Measurements from ENCODE around the gene DCP1B. TPM values are rescaled to one million over a fixed set of nuclear protein-coding genes. Genes with fewer than 3 reads are reported as not detected.

Gene DCP1B
- total RNA-seq, 2 experiments from 2014 or later, result 20.7 to 21.4 TPM

DNA sequence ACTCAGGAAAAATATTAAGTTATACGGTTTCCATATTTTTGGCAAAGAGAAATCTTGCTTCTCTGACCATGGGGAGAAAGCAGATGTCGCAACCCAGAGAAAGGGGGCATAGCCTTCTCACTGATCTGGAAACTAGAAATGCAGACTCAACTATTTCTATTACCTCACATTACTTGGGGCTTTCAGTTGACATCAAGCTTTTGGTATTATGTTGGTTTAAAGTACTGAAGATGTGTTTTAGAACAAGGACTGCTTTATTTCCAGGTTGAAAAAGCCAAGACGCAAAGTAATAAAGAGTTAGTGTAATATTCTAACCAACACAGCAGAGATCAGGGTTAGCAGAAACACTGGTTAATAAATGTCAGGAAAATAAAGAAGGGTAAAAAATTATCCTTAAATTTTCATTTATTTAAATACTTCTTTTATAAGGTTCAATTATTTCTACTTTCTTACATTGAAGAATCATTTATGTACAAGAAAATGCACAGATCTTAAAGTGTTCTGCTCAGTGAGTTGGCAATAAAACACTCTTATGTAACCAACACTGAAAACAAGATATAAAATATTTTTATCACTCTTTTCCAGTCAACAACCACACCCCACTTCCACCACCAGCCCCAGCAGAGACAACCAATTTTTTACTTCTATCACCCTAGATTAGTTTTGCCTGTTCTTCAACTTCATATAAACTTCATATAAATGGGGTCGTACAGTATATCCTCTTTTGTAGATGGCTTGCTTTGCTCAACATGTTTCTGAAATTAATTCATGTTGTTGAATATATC lies 26.0 kb downstream of the DCP1B start:
- Mint-ChIP-seq H3K27ac (no peak overlapping the region), H3K4me3 (no peak overlapping the region), H3K36me3 (peaks cover 1% of the 10 kb centered on the region), H3K9me3 (no peaks in the 10 kb centered on the region), H3K4me1 (no peaks in the 10 kb centered on the region), H3K27me3 (no peaks in the 10 kb centered on the region)
- no peak for DNase-seq
- POLR2A ChIA-PET, result no interaction called here
- ATAC-seq (ENCODE audit: low read depth), result no peak

DNA sequence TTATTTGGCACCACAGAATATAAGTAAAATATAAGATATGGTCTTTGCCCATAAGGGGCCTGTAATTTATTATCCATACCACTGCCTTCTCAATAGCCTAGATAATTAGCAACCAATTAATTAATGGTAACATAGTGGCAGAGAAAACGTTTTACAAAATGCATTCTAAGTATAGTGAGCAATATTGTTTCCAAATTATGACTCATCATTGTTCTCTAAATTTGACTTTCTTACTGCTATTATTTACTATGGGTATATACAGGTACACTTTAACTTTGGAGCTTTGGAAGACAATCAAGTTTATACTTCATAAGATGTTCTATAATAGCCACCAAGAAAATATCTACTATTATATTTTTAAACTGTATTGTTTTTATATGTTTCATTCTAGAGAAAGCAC lies 26.7 kb downstream of the DCP1B start:
- DNase-seq (no peak), ATAC-seq (ENCODE audit: low read depth) (no peak)
- Mint-ChIP-seq H3K27ac (no peak overlapping the region), H3K27me3 (no peaks in the 10 kb centered on the region), H3K36me3 (peaks cover 1% of the 10 kb centered on the region), H3K4me3 (no peak overlapping the region), H3K4me1 (no peaks in the 10 kb centered on the region), H3K9me3 (no peaks in the 10 kb centered on the region)
- POLR2A ChIA-PET, result no interaction called here

DNA sequence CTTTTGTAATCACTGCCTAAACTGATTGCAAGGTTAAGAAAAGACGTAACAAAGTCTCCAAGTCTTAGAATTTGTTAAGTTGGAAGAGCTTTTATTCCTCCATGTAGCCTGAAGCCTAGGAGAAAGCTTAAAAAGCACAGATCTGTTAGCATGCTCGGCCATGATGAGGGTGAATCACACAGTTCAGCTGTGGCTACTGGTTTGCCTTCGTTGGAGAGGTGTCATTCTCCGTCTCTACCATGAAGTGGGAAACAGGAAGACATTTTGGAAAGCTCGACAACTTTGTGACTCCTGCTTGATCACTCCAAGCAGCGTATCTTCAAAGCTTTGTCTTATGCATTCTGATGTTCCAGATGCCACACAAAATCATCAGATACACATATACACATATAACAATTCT lies 27.1 kb downstream of the DCP1B start:
- ATAC-seq (ENCODE audit: low read depth) (no peak), DNase-seq (no peak)
- H3K4me3 Mint-ChIP-seq, result no peak overlapping the region
- no peaks in the 10 kb centered on the region for H3K27me3 Mint-ChIP-seq
- H3K4me1 Mint-ChIP-seq, result no peaks in the 10 kb centered on the region
- POLR2A ChIA-PET, result no interaction called here
- peaks cover 1% of the 10 kb centered on the region for H3K36me3 Mint-ChIP-seq
- H3K9me3 Mint-ChIP-seq, result no peaks in the 10 kb centered on the region
- no peak overlapping the region for H3K27ac Mint-ChIP-seq

DNA sequence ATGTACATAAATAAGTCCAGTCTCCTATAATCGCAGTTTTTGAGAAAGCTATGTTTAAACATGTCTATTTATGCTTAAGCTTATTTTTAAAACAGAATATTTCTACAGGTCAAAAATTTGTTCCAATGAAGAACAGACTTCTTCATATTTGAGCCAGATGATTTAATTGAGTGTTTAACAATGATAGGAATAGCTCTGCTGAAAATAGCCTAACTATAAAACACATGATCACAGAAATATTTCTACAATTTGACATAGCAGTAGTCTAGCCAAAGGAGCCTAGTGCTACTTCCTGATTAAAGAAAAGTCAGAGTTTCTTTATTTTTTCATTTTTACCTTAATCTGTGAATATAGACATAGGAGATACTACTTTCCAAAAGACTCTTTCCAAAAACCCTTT lies 29.4 kb downstream of the DCP1B start:
- Mint-ChIP-seq H3K9me3 (no peaks in the 10 kb centered on the region), H3K27me3 (no peaks in the 10 kb centered on the region), H3K27ac (no peak overlapping the region), H3K4me3 (no peak overlapping the region), H3K4me1 (no peaks in the 10 kb centered on the region), H3K36me3 (no peaks in the 10 kb centered on the region)
- POLR2A ChIA-PET, result no interaction called here
- DNase-seq (no peak), ATAC-seq (ENCODE audit: low read depth) (no peak)

DNA sequence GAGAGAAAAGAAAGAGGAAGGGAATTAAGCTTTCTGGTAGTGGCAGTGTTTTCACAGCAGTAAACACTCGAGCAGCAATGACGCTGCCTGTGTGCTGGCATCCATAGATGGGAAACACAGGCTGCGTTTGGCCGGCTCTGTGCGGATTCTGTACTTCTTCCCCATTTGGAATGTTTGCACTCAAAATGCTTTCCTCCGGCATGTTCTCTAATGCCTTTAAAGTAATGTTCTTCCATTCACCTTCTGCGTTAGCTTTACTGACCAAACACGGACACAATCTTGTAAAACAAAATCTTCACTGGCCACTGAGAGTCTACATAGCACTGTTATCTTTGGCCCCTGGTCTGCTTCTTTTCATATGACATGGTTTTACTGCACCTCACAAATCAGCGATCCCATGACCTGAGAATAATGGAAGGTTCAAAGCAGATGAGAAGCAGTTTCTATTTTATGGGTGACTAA lies 31.4 kb downstream of the DCP1B start:
- POLR2A ChIA-PET, result no interaction called here
- H3K9me3 Mint-ChIP-seq, result no peaks in the 10 kb centered on the region
- no peak overlapping the region for H3K4me3 Mint-ChIP-seq
- no peaks in the 10 kb centered on the region for H3K4me1 Mint-ChIP-seq
- DNase-seq, result no peak
- H3K36me3 Mint-ChIP-seq, result no peaks in the 10 kb centered on the region
- ATAC-seq (ENCODE audit: low read depth), result no peak
- H3K27me3 Mint-ChIP-seq, result no peaks in the 10 kb centered on the region
- no peak overlapping the region for H3K27ac Mint-ChIP-seq

DNA sequence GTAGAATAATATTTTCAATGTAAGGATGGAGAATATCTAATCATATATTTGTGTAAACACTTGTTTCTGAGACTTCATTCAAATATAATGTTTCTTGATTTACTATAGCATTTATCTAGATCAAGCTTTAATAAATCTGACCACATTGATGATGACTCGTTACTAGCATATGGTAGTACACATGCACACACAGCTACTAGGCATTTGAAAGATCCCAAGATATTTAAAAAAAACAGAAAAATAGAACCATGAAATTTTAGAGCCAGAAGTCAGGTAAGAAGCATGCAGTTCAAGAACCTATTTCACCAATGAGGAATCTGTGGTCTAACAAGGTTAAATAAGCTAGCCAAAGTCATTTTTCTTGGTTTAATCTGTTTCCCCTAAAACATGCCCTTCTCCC lies 32.0 kb downstream of the DCP1B start:
- Mint-ChIP-seq H3K4me1 (no peaks in the 10 kb centered on the region), H3K9me3 (no peaks in the 10 kb centered on the region), H3K36me3 (no peaks in the 10 kb centered on the region), H3K27ac (no peak overlapping the region), H3K4me3 (no peak overlapping the region), H3K27me3 (no peaks in the 10 kb centered on the region)
- no peak for ATAC-seq (ENCODE audit: low read depth)
- DNase-seq, result no peak
- POLR2A ChIA-PET, result no interaction called here

DNA sequence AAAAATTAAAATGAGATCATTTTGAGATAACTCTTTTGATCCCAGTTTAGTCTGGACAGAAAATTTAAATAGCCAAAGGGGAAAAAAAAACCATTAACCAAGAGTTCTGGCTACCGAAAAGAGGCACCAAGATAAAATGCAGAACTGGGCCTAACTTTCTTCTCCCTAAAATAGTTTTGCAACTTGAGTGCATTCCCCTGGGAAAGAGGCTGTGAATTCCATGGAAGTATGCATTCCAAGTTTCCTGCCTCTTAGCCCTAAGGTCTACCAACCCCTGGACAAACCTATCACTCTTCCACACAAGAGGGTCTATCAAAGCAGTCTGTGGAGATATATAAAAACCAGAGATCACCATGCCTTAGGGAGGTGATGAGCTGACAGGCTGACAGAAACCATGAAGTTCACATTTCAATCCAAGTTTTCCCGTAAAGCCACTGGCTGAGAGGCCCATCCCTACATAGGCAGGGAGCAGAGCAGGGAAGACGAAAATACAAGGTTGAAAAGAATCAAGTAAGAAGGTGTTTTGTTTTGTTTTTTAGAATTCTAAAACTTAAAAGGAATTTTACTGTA lies 33.8 kb downstream of the DCP1B start:
- Mint-ChIP-seq H3K36me3 (peaks cover 2% of the 10 kb centered on the region), H3K4me3 (no peak overlapping the region), H3K9me3 (no peaks in the 10 kb centered on the region), H3K27ac (no peak overlapping the region), H3K4me1 (no peaks in the 10 kb centered on the region), H3K27me3 (no peaks in the 10 kb centered on the region)
- ATAC-seq (ENCODE audit: low read depth) (no peak), DNase-seq (no peak)
- POLR2A ChIA-PET, result no interaction called here

DNA sequence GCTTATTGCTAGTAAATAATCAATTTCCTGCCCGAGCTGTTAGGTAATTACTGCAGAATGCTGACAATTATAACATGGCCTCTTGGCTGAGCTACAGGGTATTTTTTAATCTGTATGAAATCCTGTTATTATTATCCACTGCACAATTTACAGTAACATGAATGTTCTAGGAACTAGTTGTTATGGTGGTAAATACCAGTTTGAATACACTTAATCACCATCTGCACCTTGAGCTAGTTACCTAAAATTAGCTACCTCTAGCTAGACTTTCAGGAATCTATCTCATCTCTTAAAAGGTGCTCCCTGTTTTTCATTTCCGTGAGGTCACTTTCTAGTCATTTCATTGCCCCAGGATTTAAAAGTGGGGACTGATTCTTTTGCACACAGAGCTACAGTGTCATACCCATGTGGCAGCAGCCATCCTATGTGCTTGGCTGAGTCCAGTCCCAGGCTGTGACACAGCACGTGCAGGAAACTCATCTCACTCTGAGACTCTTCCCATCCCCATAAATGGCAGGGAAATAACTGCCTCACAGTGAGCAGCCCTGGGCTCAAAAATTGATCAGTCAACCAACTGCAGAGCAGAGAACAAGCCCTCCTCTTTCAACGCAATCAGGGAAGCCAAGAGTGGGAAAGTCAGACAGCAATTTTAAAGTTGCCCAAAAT lies 37.6 kb downstream of the DCP1B start:
- ATAC-seq (ENCODE audit: low read depth) (no peak), DNase-seq (no peak)
- peaks cover 13% of the 10 kb centered on the region for H3K36me3 Mint-ChIP-seq
- no peak overlapping the region for H3K4me3 Mint-ChIP-seq
- no peaks in the 10 kb centered on the region for H3K4me1 Mint-ChIP-seq
- no peak overlapping the region for H3K27ac Mint-ChIP-seq
- H3K9me3 Mint-ChIP-seq, result no peaks in the 10 kb centered on the region
- POLR2A ChIA-PET, result interaction anchor here (0.6 kb wide), 1 partner anchor 15 kb away, joined by 3 read pairs; no protein-coding TSS in a partner anchor
- H3K27me3 Mint-ChIP-seq, result no peaks in the 10 kb centered on the region

DNA sequence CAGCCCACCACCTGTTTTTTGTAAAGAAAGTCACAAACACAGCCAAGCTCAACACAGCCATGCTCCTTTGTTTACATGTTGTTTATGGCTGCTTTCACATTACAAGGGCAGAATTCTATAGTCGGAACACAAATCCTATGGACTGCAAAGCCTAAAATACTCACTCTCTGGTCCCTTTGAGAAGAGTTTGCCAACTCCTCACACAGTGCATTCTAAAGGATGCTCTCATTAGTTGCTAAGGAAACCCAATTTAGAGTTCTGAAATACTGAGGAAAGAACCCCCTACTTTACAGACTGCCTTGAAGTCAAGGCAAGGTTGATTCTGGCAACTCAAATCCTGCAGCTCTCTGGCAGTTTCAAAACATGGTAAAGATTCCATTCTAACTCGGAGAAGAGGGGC lies 38.3 kb downstream of the DCP1B start:
- H3K9me3 Mint-ChIP-seq, result no peaks in the 10 kb centered on the region
- H3K27ac Mint-ChIP-seq, result no peak overlapping the region
- H3K4me3 Mint-ChIP-seq, result no peak overlapping the region
- DNase-seq (no peak), ATAC-seq (ENCODE audit: low read depth) (no peak)
- POLR2A ChIA-PET, result no interaction called here
- H3K36me3 Mint-ChIP-seq, result peaks cover 17% of the 10 kb centered on the region
- no peaks in the 10 kb centered on the region for H3K27me3 Mint-ChIP-seq
- no peaks in the 10 kb centered on the region for H3K4me1 Mint-ChIP-seq

DNA sequence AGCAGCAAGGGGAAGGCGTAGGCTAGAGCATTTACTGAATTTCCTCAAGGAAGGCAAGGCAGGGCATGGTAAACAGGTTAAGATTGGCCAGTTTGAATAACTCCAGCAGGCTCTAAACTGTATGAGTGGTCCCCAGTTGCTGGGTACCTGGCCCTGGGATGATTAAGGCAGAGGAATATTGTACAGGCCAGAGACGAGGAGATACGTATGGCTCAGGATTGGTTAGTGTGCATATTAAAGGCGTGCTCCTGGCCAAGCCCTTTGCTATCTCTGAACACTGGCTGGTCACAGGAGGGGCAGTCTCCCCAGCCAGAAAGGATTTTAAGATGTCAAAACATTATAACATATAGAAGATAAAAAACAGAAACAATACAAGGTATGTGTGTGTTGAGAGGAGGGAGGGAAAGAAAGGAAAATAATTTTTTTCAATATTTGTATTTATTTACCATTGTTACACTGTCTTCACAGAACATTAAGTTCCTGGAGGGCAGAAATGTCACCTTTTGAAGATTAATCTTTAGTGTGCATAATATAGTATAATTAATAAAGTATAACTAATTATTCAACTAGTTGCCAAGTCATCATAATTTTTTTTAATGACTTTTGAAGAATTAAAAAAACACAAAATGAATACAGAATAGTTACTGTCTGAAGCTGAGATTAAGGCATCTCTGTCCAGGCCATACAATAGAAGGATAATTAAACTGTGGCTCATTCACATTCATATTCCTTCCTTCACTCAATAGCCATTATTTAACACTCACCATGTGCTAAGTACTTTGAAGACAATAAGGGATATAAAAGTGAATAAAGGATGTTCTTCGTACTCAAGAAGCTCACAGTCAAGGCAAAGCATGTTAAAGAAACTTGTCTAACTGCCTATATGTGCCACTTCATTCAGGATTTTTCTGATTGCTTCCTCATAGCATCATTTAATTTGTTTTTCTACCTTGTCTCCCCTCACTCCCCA lies 41.9 kb downstream of the DCP1B start:
- Mint-ChIP-seq H3K9me3 (no peaks in the 10 kb centered on the region), H3K36me3 (peaks cover 32% of the 10 kb centered on the region)
- POLR2A ChIA-PET, result no interaction called here

DNA sequence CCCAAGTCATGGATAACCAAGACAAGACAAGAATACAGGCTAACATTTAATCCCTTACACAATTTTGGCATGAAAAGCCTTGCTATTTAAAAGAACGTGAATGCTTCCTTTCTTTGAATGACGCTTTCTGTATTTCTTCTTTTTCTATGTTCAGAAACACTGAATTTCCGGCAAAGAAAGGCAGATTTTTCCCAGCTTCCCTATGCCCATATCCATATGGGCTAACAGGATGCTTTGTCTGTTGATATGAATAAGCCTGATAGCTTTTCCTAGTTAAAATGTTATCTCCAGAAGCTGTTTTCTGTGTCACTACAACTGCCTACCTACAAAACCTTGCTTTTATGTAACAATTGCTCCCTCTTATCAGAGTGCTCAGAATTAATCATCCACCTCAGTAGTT lies 47.5 kb downstream of the DCP1B start:
- Mint-ChIP-seq H3K27ac (no peak overlapping the region), H3K36me3 (peaks cover 30% of the 10 kb centered on the region), H3K4me1 (no peaks in the 10 kb centered on the region), H3K9me3 (no peaks in the 10 kb centered on the region), H3K4me3 (no peak overlapping the region), H3K27me3 (no peaks in the 10 kb centered on the region)
- DNase-seq (no peak), ATAC-seq (ENCODE audit: low read depth) (no peak)
- POLR2A ChIA-PET, result no interaction called here

More for the DNA sequence above, 41.9 kb downstream of the DCP1B start:
- H3K27ac Mint-ChIP-seq, result no peak overlapping the region
- no peaks in the 10 kb centered on the region for H3K4me1 Mint-ChIP-seq
- H3K4me3 Mint-ChIP-seq, result no peak overlapping the region
- DNase-seq, result no peak
- ATAC-seq (ENCODE audit: low read depth), result no peak
- no peaks in the 10 kb centered on the region for H3K27me3 Mint-ChIP-seq

DNA sequence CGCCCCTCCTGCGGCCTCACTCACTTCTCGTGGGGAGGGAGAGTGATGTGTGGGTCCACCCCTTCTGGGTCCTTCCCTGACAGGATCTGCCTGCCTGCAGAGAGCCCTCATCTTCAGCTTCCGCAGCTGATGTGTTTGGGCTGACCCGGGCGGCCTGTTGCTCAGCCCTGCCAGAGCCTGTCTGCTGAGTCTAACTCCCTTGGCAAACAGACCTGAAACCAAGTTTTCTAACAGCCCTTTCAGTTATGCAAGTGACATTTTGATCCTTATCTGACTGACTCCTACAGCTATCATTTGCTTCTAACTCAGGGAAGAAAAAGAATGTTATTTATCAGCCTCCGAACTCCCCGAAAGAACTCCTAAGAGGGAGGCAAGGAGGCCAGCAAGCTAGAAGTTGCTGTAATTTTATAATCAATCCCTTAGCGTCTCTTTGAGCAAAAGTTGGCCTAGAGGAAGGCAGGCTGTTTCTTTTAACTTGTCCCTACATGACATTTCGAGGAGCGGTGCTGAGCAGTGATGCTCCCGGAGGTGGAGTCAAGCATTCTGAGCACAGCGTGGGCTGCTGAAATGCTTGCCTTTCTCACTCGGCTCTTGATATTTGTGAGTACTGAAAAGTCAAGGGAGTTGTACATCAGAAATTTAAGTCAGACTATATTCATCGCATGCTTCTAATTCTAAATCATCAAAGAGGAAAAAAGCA lies 54.3 kb downstream of the DCP1B start:
- H3K4me3 Mint-ChIP-seq, result no peak overlapping the region
- no peaks in the 10 kb centered on the region for H3K4me1 Mint-ChIP-seq
- ATAC-seq (ENCODE audit: low read depth) (no peak), DNase-seq (no peak)
- no peaks in the 10 kb centered on the region for H3K27me3 Mint-ChIP-seq
- peaks cover 3% of the 10 kb centered on the region for H3K9me3 Mint-ChIP-seq
- H3K27ac Mint-ChIP-seq, result no peak overlapping the region
- H3K36me3 Mint-ChIP-seq, result peaks cover 28% of the 10 kb centered on the region
- POLR2A ChIA-PET, result no interaction called here

DNA sequence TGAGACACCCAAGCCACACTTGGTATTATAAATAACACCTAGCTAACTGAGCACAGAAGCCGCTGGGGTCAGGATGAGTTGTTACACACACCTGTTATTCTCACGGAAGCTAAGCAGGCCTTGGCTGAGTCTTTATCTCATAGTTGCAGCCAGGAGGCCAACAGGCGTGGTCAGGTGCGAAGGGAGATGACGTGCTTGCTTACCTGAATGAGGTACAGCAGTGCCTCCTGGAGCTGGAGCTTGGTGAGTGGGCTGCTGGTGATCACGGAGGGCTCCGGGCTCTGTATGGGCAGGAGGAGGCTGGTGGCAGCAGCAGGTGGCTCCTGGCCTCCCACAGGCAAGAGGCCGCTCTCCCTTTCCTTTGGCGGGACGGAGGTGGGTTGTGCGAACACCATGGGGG lies 55.4 kb downstream of the DCP1B start:
- ATAC-seq (ENCODE audit: low read depth), result no peak
- Mint-ChIP-seq H3K27ac (no peak overlapping the region), H3K27me3 (no peaks in the 10 kb centered on the region), H3K4me1 (no peaks in the 10 kb centered on the region), H3K4me3 (no peak overlapping the region), H3K9me3 (peaks cover 3% of the 10 kb centered on the region), H3K36me3 (peaks cover 39% of the 10 kb centered on the region)
- POLR2A ChIA-PET, result no interaction called here
- no peak for DNase-seq
